Renal cortical epithelial cell (primary cell): ENCODE measurements around the gene CDC37L1. TPM values are rescaled to one million over a fixed set of nuclear protein-coding genes. Genes with fewer than 3 reads are reported as not detected.

Source experiments
- DNase-seq: peaks from one replicate; pipeline ENCODE4 v3.0.0-alpha.2; 2011; ENCODE audit warnings: low read depth
- total RNA-seq: library from RNA; depleted of rRNA; stranded (reverse); fragments of >200 nt; gene quantifications from 2 replicates; pipeline ENCODE4 v1.2.3, GENCODE V29; 2014

Gene CDC37L1
- total RNA-seq, 1 donor from 2014 or later, result 40.6 TPM

DNA sequence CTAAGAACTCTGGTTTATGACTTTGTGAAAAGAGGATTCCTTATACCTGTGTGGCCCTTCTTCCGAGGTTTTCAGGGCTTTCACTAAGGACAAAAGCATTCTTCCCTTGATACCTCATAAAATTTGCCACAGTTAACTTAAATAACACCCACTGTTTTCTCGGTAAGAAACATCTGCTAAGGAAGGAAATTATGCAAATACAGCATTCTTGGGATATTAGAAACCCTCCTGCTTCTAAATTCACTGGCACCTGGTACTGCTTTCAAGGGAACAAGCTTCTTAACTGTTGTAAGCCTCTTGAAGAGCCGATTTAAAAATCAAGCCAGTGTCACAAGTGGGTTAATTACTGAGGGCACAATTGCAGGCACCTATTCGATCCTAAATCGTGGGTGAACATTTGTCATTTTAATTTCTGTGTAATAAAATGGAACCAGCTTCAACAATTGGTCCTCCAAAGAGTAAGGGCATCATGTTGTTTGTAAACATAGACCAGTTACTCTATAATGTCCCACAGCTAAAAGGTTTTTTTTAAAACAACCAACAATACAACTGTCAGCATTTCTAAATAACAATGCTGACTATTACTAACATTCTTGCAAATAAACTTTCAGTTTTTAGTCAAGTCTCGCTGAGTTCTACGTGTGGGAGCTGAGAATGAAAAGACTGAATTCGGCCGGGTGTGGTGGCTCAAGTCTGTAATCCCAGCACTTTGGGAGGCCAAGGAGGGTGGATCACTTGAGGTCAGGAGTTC, 35.1 kb downstream of the CDC37L1 start:
- peak; percentile 11 for DNase-seq

DNA sequence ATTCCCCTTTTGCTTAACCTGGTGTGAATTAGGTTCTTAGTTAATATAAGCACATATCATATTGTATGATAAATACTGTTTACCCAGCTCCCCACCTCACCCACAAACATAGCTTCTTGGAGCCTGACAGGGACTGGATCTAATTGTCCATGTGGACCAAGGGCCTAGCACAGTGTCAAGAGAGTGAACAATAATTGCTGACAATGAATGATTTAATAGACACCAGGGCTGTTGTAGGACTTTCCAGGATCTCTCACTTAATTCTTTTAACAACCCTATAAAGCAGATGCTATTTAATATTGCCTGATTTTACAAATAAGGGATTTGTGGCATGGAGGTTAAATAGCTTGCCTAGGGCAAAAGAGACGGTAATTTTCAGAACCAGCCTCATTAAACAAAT, 36.8 kb downstream of the CDC37L1 start:
- no peak for DNase-seq

DNA sequence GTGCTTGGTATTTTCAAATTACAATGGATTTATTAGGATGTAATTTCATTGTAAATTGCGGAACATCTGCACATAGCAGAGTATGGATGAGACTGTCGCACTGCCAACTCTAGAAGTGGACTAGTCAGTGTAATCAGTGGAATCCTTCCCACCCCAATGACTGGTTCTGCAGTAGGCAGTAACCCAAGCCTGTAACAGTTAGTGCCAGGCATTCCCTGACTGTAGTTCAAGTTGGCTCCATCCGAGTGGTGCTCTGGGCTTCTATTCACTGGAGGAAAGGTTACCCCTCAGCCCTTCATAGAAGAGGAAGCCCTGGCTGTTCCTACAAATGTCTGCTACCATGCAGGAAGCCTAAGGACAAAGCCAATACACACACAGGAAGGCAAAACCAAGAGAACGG, 38.4 kb downstream of the CDC37L1 start:
- DNase-seq, result no peak

DNA sequence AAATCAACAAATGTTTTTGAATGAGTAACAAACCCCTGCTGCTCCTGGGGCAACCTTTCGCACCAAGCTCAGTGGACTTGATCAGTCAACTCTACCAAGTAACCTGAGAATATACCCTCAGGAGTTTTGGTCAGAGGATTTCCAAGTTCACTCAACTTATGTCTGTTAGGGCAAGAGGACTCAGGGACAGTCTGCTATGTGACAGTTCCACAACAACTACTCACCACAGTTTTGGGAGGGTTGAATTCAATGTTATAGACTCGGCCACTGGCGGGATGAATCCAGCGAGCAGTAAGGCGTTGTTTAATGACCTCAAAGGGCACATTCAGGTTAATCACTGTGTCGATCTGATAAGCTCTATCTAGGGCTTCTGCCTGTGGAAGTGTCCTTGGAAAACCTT, 39.5 kb downstream of the CDC37L1 start:
- DNase-seq, result no peak

DNA sequence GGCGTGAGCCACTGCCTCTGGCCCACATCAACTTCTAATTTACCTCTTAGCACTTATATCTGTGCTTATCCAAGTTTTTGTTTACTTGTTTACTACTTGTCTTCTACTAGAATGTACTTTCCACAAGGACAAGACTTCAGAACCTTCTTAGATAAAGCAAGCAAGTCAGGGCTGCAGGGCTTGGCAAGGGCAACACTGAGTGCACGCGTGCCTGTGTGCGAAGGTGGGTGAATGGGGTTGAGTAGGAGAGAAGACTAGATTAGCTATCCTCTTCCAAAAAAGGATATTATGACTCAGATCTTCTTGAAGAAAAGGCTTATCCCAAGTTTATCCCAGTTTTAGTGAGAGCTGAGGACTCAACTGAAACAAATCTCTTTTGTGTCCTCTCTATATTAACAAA, 42.4 kb downstream of the CDC37L1 start:
- DNase-seq, result no peak

DNA sequence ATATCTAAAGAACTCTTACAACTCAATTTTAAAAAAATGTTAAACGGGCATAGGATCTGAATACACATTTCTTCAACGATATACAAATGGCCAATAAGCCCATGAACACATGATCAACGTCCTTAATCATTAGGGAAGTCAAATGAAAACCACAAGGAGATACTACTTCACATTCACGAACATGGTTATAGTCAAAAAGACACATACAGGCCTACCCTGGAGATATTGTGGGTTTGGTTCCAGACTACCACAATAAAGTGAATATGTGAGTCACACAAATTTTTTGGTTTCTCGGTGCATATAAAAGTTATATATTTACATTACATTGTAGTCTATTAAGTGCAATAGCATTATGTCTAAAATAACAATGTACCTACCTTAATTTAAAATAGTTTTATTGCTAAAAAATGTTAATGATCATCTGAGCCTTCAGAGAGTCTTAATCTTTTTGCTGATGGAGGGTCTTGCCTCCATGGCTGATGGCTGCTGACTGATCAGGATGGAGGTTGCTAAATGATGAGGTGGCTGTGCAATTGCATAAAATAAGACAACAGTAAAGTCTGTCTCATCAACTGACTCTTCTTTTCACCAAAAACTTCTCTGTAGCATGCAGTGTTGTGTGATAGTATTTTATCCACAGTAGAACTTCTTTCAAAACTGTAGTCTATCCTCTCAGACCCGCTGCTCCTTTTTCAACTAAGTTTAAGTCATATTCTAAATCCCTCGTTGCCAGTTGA, 46.5 kb downstream of the CDC37L1 start:
- no peak for DNase-seq

DNA sequence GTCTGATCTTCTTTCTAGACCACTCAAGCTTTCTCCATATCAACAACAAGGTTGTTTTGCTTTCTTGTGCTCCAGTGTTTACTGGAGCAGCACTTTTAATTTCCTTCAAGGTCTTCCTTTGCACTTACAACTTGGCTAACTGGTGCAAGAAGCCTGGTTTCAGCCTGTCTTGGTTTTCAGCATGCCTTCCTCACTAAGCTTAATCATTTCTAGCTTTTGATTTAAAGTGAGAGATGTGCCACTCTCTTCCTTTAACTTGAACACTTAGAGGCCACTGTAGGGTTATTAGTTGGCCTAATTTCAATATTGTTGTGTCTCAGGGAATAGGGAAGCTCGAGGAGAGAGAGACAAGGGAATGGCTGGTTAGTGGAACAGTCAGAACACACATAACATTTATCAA, 48.2 kb downstream of the CDC37L1 start:
- no peak for DNase-seq

DNA sequence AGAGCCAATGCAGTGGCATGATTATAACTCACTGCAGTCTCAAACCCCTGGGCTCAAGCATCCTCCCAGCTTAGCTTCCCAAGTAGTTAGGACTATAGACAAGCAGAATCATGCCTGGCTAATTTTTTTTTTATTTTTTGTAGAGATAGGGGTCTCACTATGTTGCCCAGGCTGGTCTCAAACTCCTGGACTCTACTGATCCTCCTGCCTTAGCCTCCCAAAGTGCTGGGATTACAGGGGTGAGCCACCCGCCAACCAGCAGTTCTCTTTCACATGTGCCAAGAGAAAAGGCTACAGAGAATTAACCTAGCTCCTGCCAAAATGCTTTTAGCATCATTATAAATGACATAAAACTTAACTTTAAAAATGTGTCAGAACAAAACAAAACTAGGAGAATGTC, 53.5 kb downstream of the CDC37L1 start:
- no peak for DNase-seq

DNA sequence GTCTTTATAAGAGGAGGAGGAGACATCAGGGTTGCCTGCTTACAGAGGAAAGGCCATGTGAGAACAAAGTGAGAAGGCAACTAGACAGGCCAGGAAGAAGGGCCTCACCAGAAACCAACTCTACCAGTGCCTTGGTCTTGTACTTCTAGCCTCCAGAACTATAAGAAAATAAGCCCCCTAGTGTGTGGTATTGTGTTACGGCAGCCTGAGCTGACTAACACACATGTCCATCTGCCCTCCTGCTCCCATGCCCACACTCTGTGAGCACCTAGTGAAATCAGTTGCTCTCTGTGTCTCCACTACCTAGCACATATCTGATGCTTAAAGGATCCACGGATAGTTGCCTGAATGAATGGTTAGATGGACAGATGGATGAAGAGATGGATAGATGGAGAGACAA, 54.8 kb downstream of the CDC37L1 start:
- DNase-seq, result no peak

DNA sequence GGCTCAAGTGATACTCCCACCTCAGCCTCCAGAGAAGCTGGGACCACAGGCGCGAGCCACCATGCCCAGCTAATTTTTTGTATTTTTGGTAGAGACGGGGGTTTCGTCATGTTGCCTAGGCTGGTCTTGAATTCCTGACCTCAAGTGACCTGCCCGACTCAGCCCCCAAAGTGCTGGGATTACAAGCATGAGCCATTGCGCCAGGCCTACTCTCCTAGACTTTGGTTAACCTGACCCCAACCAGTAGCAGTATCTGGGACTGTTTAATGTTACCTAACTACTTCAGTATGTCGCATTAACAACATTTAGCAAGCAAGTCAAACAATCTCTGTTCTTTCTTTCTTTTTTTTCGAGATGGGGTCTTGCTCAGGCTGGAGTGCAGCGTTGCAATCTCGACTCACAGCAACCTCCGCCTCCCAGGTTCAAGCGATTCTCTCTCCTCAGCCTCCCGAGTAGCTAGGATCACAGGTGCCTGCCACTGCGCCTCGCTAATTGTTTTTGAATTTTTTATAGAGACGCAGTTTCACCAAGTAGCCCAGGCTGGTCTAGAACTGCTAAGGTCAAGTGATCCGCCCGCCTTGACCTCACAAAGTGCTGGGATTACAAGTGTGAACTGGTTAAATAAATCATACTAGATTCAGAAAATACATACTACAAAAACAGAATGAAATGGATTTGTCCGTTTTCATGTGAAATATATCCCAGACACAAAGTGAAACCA, 59.7 kb downstream of the CDC37L1 start:
- peak; percentile 22 for DNase-seq

DNA sequence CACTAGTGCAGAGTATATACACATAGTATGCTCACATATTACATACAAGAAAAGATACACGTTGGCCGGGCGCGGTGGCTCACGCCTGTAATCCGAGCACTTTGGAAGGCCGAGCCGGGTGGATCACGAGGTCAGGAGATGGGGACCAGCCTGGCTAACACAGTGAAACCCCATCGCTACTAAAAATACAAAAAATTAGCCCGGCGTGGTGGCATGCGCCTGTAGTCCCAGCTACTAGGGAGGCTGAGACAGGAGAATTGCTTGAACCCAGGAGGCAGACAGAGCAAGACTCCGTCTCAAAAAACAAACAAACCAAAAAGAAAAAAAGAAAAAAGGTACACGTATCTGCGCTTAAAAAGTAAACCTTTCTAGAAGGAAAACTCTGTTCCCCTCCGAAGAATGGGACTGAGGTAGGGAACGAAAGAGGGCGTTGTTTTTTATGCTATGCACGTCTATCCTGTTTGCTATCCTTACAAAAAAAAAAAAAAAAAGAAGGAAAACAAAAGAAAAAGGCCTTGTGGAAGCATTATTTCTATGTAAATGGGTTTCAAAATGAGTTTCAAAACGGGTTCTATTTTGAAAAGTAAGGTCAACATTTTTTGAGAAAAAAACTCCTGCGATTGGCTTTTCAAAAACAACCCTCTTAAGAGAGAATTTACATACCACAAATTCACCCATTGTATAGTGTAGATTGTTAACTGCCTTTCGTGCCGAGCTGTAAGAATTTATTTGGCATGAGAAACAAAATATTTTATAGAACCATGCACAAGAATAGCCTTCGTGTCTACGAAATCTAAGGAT, 60.4 kb downstream of the CDC37L1 start:
- peak; percentile 19 for DNase-seq

DNA sequence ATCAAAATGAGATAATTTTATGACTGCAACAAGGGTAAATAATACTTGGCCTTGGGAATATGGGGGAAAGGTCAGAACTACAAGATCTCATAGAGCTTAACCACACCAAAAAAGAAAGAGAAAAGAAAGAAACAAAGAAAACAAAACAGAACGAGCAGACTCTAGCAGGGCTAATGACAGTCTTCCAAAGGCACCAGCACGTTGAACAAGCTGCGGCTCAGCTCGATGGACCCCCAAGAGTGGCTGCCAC, 60.9 kb downstream of the CDC37L1 start:
- peak; percentile 23 for DNase-seq

DNA sequence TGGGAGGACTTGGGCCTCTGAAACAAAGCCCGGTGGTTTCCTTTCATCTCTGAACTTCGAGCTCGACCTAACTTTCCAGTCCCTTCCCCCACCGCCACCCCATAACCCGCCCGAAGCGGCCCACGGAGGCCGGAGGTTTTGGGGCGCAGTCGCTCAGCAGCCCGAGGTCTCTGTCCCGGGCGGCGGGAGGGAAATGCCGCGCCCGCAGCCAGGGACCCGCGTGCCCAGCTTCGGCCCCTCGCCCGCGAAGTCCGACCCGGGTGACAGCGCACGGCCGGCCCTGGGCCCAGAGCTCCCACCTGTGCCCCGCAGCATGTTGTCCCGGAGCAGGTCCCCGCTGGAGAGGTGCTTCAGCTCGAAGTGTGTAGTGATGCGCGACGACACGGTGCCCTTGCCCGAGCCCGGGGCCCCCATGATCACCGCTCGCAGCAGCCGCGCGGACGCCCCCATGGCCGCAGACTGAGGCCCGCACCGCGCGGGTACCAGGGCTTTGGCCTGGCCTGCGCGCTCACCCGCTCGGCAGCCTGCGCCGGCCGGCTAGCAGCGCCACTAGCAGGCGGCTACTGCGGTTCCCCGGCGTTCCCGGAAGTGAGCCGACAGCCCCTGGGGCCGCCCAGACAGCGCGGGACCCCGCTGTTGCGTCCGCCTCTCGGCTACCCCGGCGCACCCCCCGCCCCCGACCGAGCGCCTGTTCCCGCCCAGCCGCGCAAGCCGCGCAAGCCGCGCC, 61.4 kb downstream of the CDC37L1 start, which contains the start of gene AK3:
Gene AK3 (minus strand): TSS at position 565 of the 727 bp plus-strand sequence. CDS start 115 bp downstream, at position 450.
- DNase-seq, result peak; percentile 56

DNA sequence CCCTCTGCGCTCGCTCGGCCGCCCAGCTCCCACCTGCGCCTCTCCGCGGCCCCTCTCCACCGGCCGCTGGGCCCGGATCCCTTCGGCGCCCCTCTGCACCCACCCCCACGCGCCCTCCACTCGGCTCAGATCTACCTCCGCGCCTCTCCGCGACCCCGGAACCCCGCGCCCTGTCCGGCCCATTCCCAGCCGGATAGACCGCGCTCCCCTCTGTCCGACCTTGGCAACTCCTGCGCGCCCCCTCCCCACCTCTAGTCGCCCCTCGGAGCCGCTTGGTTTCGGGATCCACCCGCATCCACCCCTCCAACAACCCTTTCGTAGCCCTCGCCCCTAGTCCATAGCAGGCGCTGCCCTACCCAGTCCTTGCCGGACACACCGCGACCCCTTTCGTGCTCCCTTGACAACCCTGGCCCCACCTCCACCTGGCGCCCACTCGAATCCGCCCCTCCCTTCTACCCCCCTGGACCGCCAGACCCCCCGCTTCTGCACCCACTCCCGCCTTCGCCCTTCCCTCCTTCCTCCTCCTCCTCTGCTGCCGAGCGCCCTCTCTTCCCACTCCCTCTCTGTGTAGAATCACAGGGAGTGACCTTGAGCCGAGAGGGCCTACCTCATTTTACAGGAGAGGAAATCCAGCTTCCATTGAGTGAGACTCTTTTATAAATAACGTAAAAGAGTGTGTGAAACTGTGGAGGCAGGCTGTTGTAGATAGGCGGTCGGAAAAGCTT, 62.2 kb downstream of the CDC37L1 start:
- DNase-seq, result peak; percentile 36

DNA sequence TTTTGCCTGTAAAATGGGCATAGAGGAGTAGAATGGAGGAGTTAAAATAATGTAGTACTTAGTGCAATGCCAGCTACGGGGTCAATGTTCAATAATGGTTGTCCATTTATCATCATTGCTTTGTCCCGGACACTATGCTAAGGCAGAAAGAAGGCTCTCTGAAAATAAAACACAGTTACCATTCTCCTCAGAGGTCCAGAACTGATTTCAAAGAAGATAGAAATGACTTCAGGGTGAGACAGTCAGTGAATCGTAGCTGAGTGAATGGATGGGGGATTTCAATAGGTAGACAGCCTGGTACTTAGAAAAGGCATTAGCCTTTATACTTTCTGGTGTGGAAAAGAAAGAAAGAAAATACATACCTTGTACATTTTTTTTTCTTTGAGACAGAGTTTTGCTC, 62.9 kb downstream of the CDC37L1 start:
- DNase-seq, result peak; percentile 29

DNA sequence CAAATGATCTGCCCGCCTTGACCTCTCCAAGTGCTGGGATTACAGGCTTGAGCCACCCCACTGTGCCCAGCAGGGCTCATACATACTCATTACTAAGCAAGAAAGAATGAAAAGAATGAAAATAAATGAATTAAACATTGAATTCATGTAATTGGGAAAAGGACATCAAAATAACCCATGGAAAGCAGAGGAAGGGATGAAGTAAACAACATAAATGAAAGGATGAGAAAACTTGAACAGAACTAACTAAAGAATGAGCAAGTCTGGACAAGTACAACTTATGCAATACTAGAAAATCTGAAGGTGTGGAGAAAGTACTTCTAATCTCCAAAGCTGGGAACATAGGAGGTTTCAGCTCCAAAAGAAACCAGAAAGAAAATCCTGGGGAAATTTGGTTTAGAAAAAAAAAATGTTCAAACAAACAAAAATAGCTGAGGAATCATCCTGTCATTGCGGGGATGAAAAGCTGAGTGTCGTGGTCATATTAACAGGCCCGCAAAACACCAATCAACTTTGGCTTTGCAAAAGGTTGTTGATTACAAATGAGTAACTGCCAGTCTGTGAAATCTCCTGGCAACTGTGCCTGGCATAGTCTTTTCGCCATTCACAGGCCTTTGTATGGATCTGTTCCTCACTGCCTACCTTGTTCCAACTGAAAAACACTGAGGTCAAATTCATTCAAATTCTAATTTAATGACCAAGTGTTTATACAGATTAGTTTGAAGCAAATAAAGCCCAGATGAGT, 63.9 kb downstream of the CDC37L1 start:
- DNase-seq, result peak; percentile 87

DNA sequence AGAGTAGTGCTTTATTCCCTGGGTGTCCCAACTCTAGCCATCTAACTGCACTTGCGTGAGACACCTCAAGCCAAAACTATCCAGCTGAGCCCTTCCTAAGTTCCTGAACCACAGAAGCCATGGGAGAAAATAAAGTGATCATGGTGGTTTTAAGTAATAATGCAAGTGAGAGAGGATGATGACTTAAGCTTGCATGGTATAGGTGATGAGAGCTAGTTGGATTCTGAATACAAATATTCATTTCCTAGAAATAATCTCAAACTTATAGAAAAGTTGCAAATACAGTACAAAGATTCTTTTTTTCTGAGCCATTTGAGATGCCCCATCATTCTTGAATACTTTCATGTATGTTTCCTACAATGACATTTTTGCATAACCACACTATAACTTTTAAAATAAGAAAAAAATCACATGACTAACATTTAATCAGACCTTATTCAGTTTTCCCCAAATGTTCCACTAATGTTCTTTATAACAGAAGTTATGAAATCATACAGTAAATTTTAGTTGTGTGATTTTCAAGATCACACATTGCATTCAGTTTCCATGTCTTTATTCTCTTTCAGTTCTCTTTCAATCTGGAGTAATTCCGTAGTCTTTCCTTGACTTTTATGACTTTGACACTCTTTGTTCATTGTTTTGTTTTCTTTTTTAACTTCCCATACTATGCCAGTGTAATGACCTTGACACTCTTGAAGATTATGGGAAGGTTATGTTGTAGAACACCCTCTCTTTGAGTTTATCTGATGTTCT, 67.1 kb downstream of the CDC37L1 start:
- no peak for DNase-seq

DNA sequence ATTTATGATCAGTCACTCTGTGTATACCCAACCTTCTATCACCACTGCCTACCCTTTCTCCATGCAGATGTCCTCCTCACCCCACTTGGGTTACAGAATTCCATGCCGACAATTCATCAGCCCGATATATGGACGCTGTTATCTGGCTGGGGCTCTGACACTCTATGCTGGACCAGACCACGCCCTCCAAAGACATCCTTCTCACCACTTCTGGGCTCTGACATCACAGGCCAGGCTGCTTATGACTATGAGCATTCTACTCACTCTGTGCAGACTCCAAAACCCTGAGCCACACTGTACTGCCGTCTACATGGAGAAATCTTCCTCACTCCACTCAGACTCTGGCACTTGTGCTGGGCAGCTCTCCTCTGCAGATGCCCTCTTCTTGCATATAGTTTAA, 69.2 kb downstream of the CDC37L1 start:
- DNase-seq, result no peak

DNA sequence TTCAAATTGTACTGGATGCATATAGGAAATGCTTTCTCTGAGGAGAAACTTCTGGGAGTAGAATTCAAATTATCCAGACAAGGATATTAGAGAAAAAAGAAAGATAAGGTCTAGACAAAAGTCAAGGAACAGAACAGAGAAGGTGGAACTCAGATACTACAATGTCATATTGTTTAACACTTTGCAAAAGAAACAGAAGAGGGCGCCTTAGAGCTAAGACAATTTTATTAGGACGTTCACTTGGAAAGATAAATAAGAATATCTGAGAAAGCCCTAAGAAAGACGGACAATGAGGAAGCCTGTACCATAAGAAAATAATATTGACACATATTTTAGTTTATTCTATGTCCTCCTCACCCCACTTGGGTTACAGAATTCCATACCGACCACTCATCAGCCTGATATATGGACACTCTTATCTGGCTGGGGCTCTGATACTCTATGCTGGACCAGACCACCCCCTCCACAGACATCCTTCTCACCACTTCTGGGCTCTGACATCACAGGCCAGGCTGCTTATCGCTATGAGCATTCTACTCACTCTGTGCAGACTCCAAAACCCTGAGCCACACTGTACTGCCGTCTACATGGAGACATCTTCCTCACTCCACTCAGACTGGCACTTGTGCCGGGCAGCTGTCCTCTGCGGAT, 70.8 kb downstream of the CDC37L1 start:
- DNase-seq, result peak; percentile 50
